ENCODE measurements around the gene TRAPPC3. TPM values are rescaled to one million over a fixed set of nuclear protein-coding genes. Genes with fewer than 3 reads are reported as not detected.

The TRAPPC3 gene
- total RNA-seq, 1 experiment from 2014 or later = 64.6 TPM

GRCh38 chr1:36096500-36097432 lies 52.5 kb downstream of the TRAPPC3 start:
- DNase-seq (ENCODE audit: low read depth, low spot score) (no peak), ATAC-seq (peak; percentile 70)
- peaks cover 0 to 22% of the 10 kb centered on the region in 2 experiments; a peak in 2 of 4 replicates for H3K4me1 ChIP-seq (ENCODE audit: control insufficient read depth in 1 of 2, insufficient read depth in 2 of 2, low read length in 2 of 2)
- intact Hi-C loops (cut with micrococcal nuclease) = loop anchor here (5.0 kb wide), 1 partner anchor 271 kb away; no protein-coding TSS in a partner anchor
- BruUV-seq (replicated peaks) = no TSS peak
- H3K4me2 ChIP-seq (ENCODE audit: low read length) = no peak overlapping the region
- H3K36me3 ChIP-seq (ENCODE audit: control insufficient read depth in 1 of 2, insufficient read depth in 2 of 2, low read length in 2 of 2) = peaks cover 23 to 26% of the 10 kb centered on the region in 2 experiments; a peak in 3 of 4 replicates
- H3K79me2 ChIP-seq (ENCODE audit: insufficient read depth, low read length) = peaks cover 3% of the 10 kb centered on the region; the same call in 1 of the 2 replicates
- H3K9ac ChIP-seq (ENCODE audit: low read length) = no peak overlapping the region
- no peaks in the 10 kb centered on the region for H3K9me3 ChIP-seq (ENCODE audit: control insufficient read depth in 1 of 2, insufficient read depth in 1 of 2, low read depth in 1 of 2, low read length in 2 of 2)
- H3K4me3 ChIP-seq (replicated peaks in 1 of 2; ENCODE audit: low read depth in 1 of 2, low read length in 2 of 2) = no peak overlapping the region
- RAD21 ChIA-PET (ENCODE audit: low non-redundant PET in 1 of 2, low total read pairs in 2 of 2, uncharacterized antibody in 2 of 2, unreplicated experiment in 2 of 2) = interaction anchor here in 1 of 2 experiments (1.1 kb wide), 1 partner anchor 53 kb away, joined by 5 read pairs; the partner anchor contains the start of gene TRAPPC3
- CTCF ChIA-PET = interaction anchor here (0.8 to 3.9 kb wide), 3 partner anchors 32 to 52 kb away, joined by 3 to 31 read pairs (median 3); partner anchors contain the start of gene TRAPPC3
- TF ChIP-seq CTCF (IDR thresholded peaks at IDR 0.05 in 2 of 3, conservative IDR thresholded peaks at IDR 0.05 in 1 of 3; ENCODE audit: borderline replicate concordance in 1 of 3, insufficient read depth in 1 of 3, low read depth in 2 of 3, low read length in 2 of 3) = peak; percentile 14 to 44 (median 41); a peak in 5 of 6 replicates
- TF ChIP-seq RAD21 (IDR thresholded peaks at IDR 0.05; ENCODE audit: low read depth) = peak; percentile 23; the same call in 1 of the 2 replicates
- no peak for TF ChIP-seq ZBTB33 (IDR thresholded peaks at IDR 0.05; ENCODE audit: extremely low read depth, insufficient replicate concordance, low read length)
- no peaks in the 10 kb centered on the region for H3K27me3 ChIP-seq (ENCODE audit: insufficient read depth, low read length)
- H2AFZ ChIP-seq (ENCODE audit: low read depth, low read length, poor library complexity, severe bottlenecking) = no peak overlapping the region
- no peak overlapping the region; the same call in 1 of the 2 replicates for H3K27ac ChIP-seq (ENCODE audit: low read depth, low read length)
- no peaks in the 10 kb centered on the region for H3K9me2 ChIP-seq (ENCODE audit: insufficient read depth)
- POLR2A ChIA-PET = no interaction called here
- no peaks in the 10 kb centered on the region for H4K20me1 ChIP-seq (ENCODE audit: insufficient read depth)
